Stimulated activated naive CD8-positive, alpha-beta T cell treated with anti-CD3 and anti-CD28 coated beads, Interleukin-15, amount 100 ng/mL, for 72 hours (primary cell): ENCODE data around the gene GRIN2A.

Experiments
- ATAC-seq: fragments of 150-1000 bp; cut with Tn5 transposase; 2 replicates; pipeline ENCODE4 v1.10.0; 2021; ENCODE audit warnings: mild to moderate bottlenecking, moderate library complexity
- DNase-seq, 2 donors: peaks; one replicate each; pipeline ENCODE4 v3.0.0; 2021 to 2022
- H3K27ac Mint-ChIP-seq, 2 donors: one replicate each; pipeline ENCODE4 v1.8.0; 2022; ENCODE audit warnings: mild to moderate bottlenecking in 2 of 2, mixed read lengths in 2 of 2, moderate library complexity in 2 of 2
- H3K27me3 Mint-ChIP-seq: one replicate; pipeline ENCODE4 v1.8.0; 2022; ENCODE audit warnings: mixed read lengths
- H3K4me1 Mint-ChIP-seq: one replicate; pipeline ENCODE4 v1.8.0; 2022; ENCODE audit warnings: mild to moderate bottlenecking, mixed read lengths
- H3K4me3 Mint-ChIP-seq, 2 donors: one replicate each; pipeline ENCODE4 v1.8.0; 2022; ENCODE audit warnings: mild to moderate bottlenecking in 2 of 2, mixed read lengths in 2 of 2, moderate library complexity in 1 of 2
- H3K9me3 Mint-ChIP-seq, 2 donors: one replicate each; pipeline ENCODE4 v1.8.0; 2022; ENCODE audit warnings: mixed read lengths in 2 of 2

Gene GRIN2A

DNA sequence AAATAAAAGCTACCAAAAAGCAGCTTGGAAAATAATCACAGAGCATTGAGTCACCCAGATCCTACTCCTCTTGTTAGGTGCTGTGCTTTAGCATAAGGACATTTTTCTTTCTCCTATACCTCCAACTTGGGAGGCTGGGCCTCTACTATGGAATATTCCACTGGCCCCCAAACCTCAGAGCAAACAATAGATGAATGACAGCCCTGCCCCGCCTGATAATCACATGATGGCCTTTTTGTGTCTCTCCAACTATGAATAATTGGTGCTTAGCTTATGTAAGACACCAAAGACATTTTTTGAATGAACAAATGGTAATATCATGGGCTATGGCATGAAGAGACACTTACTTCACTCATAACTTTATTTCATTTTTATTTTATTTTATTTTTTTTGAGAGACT is 250.2 kb downstream of the GRIN2A start:
- H3K9me3 Mint-ChIP-seq: no peaks in the 10 kb centered on the region
- H3K4me1 Mint-ChIP-seq: no peaks in the 10 kb centered on the region
- no peak overlapping the region for H3K4me3 Mint-ChIP-seq
- H3K27ac Mint-ChIP-seq: no peak overlapping the region
- ATAC-seq: no peak
- no peak for DNase-seq
- no peaks in the 10 kb centered on the region for H3K27me3 Mint-ChIP-seq

DNA sequence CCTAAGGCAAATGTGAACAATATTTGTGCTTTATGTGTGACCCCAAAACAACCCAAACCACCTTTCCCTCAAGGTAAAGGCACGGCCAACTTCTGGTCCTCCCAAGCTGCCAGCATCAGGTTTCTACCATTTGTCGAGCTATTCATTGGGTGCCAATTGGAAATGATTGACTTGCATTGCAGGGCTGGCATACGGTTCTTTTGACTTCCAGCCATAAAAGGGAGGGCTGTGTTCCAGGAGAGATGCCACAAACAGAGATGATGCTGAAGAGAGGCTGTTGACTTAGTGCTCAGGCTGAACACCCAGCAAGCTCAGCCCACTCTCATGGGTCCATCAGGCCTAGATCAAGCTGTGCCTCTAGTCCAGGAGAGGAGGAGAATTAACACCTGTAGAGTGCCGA is 252.4 kb downstream of the GRIN2A start:
- DNase-seq (no peak), ATAC-seq (no peak)
- Mint-ChIP-seq H3K4me1 (no peaks in the 10 kb centered on the region), H3K9me3 (no peaks in the 10 kb centered on the region), H3K27ac (no peak overlapping the region), H3K27me3 (no peaks in the 10 kb centered on the region), H3K4me3 (no peak overlapping the region)

DNA sequence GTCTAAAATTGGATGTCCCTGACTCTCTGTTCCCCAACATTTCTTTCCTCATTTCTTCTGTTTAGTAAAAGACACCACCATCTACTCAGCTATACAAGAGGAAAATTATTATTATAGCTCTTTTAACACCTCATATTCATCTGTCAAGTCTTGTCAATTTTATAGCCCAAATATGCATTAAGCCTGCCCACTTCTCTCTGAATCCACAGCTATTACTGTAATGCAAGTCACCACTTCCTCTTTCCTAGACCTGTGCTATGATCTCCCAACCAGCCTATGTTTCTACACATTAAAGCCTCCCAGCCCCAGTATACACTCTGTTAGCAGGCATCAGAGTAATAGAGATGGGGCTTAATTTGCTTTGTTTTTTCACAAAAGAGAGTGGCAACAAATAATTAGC is 252.9 kb downstream of the GRIN2A start:
- no peaks in the 10 kb centered on the region for H3K27me3 Mint-ChIP-seq
- DNase-seq (no peak), ATAC-seq (no peak)
- no peak overlapping the region for H3K27ac Mint-ChIP-seq
- no peak overlapping the region for H3K4me3 Mint-ChIP-seq
- no peaks in the 10 kb centered on the region for H3K4me1 Mint-ChIP-seq
- no peaks in the 10 kb centered on the region for H3K9me3 Mint-ChIP-seq

DNA sequence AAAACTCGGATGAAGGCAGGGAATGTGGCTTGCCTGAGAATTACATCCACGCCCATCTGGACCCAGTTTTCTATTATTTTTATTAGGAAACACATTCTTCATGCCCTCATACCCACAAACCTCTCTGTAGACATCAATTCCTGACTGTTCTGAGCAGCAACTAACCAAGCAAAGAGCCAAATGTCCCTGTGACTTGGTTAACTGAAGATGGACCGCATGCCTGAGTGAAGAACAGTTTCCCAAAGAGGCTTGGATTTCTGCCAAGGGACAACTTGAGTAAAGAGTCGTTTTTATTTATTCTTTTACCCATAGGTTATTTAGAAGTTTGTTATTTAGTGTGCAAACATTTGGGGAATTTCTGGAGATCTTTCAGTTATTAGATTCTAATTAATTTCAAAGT is 259.8 kb downstream of the GRIN2A start:
- Mint-ChIP-seq H3K9me3 (no peaks in the 10 kb centered on the region), H3K27ac (no peak overlapping the region), H3K4me1 (no peaks in the 10 kb centered on the region), H3K27me3 (no peaks in the 10 kb centered on the region), H3K4me3 (no peak overlapping the region)
- no peak for ATAC-seq
- no peak for DNase-seq

DNA sequence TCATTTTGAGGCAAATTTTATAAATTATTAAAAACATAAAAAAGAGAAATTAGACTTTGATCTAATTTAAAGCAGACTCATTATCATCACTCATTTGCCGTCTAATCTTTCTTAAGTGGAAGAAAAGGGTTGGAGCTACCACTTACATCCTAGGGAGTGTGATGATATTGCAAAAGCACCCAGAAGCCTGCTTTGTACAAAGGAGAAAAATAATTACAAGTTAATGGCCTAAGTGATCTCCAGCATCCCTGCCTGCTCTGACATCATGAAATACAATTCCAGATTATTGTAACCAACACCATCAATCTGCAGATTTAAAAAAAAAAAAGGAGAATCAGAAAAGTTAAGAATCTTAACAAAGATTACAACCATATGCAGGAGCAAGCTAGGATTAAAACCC is 260.2 kb downstream of the GRIN2A start:
- H3K4me1 Mint-ChIP-seq: no peaks in the 10 kb centered on the region
- no peak for DNase-seq
- H3K27ac Mint-ChIP-seq: no peak overlapping the region
- no peaks in the 10 kb centered on the region for H3K27me3 Mint-ChIP-seq
- no peak overlapping the region for H3K4me3 Mint-ChIP-seq
- H3K9me3 Mint-ChIP-seq: no peaks in the 10 kb centered on the region
- ATAC-seq: no peak

DNA sequence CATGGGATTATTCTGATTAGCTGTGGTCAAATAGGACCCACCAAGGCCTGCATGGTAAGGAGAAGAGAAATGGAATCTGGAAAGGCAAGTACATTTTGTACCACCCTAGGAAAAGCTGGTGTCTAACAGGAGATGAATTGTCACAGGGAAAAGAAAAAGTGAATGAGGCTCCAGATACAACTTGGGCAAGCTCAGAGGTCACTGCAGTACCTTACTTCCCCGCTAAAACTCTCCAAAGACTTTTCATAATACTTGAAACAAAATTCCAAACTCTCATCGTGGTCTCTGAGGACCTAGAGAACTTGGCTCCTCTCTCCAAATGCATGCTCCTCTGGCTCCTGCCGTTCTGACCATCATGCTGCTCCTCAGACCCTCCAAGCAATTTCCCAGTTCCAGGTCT is 262.8 kb downstream of the GRIN2A start:
- no peaks in the 10 kb centered on the region for H3K4me1 Mint-ChIP-seq
- H3K9me3 Mint-ChIP-seq: no peaks in the 10 kb centered on the region
- no peaks in the 10 kb centered on the region for H3K27me3 Mint-ChIP-seq
- DNase-seq: no peak
- no peak overlapping the region for H3K4me3 Mint-ChIP-seq
- H3K27ac Mint-ChIP-seq: no peak overlapping the region
- no peak for ATAC-seq

DNA sequence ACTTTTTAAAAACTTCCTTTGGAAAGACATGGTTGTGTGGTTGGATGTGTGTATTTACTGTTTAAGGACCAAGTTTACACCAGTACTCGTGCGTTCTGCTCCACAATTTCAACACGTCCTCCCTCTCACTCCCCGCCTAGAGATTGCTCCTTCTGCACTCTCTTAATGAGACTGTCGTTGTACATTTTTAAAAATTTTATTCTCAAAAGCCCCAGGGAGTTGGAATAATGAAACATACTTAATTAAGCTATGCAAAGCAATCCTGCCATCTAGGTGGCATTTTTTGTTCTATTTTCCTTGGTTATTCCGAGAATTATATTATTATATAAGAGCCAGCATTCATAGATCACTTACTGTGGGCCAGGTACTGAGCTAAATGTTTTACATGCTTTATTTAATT is 264.5 kb downstream of the GRIN2A start:
- H3K4me1 Mint-ChIP-seq: no peaks in the 10 kb centered on the region
- ATAC-seq (no peak), DNase-seq (no peak)
- H3K4me3 Mint-ChIP-seq: no peak overlapping the region
- H3K27ac Mint-ChIP-seq: no peak overlapping the region
- H3K27me3 Mint-ChIP-seq: no peaks in the 10 kb centered on the region
- no peaks in the 10 kb centered on the region for H3K9me3 Mint-ChIP-seq

DNA sequence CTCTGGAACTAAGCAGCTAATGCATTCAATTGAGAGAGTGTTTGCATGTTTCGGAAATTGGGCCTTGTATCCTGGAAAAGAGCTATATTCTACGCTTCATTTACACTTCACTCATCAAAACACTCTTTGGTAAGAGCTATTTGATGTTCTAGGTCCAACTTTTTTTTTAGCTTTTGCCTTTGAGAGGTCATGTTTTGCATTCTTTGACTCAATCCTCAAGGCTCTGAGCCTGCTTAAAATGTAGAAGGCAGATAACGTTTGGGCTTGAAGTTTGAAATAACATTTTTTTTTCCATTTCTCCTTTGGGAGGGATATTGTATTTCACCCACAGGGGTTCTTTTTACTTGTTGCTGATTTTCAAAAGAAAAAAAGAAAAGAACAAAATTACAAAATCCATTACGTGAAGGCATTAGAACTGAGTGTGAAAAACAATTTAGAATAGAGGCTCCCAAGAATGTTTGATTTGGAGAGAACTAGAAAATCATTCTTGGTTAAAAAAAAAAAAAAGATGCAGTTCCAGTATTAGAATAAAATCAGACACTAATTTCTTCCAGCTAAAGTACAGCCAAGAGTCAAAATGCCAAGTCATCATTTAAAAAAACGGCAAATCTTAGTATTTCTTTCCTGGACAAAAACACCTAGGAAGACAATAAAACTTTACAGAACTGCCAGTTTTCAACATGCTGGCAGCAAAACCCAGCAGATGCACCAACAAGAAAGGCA is 268.5 kb downstream of the GRIN2A start:
- no peak for ATAC-seq
- H3K27me3 Mint-ChIP-seq: peaks cover 4% of the 10 kb centered on the region

DNA sequence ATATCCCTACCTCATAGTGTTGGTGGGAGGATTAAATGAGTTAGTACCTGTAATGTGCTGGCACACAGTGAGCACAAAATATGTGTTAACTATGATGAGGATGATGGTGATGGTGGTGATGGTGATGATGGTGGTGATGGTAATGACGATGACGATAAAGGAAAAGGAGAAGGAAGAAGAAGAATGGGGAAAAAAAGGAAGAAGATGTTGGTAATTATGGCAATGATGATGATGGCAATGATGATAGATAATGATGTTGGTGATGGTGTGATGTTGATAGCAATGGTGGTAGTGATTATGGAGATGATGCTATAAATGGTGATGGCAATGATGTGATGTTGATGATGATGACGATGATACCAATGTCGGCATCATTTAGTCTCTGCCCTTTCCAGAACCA is 270.2 kb downstream of the GRIN2A start:
- no peak for ATAC-seq
- Mint-ChIP-seq H3K4me1 (no peaks in the 10 kb centered on the region), H3K9me3 (peaks cover 5 to 16% of the 10 kb centered on the region in 2 donors), H3K4me3 (no peak overlapping the region), H3K27me3 (peaks cover 10% of the 10 kb centered on the region), H3K27ac (no peak overlapping the region)
- DNase-seq: no peak

More for the DNA sequence above, 268.5 kb downstream of the GRIN2A start:
- Mint-ChIP-seq H3K4me3 (no peak overlapping the region), H3K27ac (no peak overlapping the region), H3K4me1 (no peaks in the 10 kb centered on the region), H3K9me3 (peaks cover 5 to 10% of the 10 kb centered on the region in 2 donors)
- no peak for DNase-seq

DNA sequence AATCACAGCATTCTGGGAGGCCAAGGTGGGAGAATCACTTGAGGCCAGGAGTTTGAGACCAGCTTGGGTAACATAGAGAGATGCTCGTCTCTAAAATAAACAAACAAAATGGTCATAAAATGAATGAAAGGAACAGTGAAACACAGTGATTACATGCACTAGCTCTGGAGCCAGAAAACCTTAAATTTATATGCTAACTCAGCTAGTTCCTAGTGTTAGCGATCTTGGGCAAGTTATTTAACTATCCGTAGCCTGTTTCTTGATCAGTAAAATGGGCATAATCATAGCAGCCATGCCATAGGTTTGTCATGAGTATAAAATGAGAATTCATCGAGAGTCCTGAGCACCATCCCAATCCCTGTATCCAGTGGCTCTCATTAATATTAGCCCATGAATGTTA is 271.0 kb downstream of the GRIN2A start:
- Mint-ChIP-seq H3K4me1 (no peaks in the 10 kb centered on the region), H3K4me3 (no peak overlapping the region), H3K27ac (no peak overlapping the region), H3K9me3 (peaks cover 6 to 16% of the 10 kb centered on the region in 2 donors), H3K27me3 (peaks cover 10% of the 10 kb centered on the region)
- DNase-seq (no peak), ATAC-seq (no peak)

DNA sequence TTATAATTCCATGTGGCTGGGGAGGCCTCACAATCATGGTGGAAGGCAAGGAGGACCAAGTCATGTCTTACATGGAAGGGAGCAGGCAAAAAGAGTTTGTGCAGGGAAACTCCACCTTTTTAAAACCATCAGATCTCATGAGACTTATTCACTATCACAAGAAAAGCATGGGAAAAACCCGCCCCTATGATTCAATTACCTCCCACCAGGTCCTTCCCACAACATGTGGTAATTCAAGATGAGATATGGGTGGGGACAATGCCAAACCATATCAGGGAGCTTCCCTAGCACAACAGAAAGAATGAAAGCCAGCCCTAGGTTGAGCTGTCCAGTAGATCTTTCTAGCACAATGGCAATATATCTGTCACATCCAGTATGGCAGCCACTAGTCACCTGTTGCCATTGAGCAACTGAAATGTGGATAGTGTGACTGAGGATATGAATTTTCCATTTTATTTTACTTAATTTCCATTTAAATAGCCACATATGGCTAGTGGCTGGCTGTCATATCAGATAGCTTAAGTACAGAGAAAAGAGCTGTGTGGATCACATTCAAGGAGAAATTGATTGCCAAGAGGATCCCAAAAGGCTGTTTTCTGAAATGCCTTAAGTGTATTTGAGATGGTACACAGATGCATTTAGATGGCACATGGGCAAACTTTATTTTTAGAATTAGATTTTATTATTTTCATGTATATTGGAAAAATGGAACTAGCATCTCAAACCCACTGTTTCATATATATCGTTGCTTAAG is 273.0 kb downstream of the GRIN2A start:
- Mint-ChIP-seq H3K4me1 (no peaks in the 10 kb centered on the region), H3K27ac (no peak overlapping the region), H3K27me3 (peaks cover 10% of the 10 kb centered on the region), H3K4me3 (no peak overlapping the region), H3K9me3 (peaks cover 10 to 16% of the 10 kb centered on the region in 2 donors)
- DNase-seq (no peak), ATAC-seq (no peak)

DNA sequence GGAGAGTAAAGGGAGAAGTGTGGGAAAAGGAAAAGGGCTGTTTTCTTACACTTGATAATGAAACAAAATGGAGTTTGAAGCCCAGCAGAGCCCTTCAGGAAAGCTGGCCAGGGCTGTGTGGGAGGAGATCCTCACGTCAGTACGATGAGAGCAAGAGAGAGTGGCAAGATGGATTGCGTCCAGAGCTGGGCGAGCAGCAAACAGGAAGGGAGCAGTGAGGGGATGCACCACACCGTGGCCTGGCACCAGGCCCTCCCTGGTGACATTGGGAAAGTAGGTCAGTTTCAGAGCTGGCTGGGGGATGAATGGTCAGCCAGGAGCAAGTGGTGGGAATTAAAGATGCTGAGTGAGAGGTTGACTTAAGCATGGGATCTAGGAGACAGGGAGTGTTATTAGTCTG is 273.6 kb downstream of the GRIN2A start:
- H3K27me3 Mint-ChIP-seq: peaks cover 10% of the 10 kb centered on the region
- no peak overlapping the region for H3K4me3 Mint-ChIP-seq
- no peaks in the 10 kb centered on the region for H3K4me1 Mint-ChIP-seq
- H3K27ac Mint-ChIP-seq: no peak overlapping the region
- ATAC-seq (no peak), DNase-seq (no peak)
- H3K9me3 Mint-ChIP-seq: peaks cover 12 to 16% of the 10 kb centered on the region in 2 donors

DNA sequence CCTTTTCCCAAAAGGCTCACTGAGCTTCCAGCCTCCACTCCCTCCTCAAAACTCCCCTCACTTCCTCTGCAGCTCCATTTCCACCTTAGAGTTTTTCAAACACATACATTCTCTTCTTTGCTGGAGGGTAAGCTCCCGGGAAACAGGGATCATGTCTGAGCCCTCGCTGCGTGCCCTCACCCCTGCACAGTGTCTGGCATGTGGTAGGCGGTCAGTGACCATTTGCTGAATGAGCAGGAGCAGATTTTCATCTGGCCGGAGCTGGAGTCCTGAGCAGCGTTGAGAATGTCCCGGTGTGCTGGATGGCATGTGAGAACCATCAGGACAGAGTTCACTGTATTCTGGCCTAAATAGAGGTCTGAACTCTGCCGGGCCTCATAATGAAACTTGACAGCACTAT is 274.5 kb downstream of the GRIN2A start:
- H3K4me1 Mint-ChIP-seq: no peaks in the 10 kb centered on the region
- H3K9me3 Mint-ChIP-seq: peaks cover 16 to 17% of the 10 kb centered on the region in 2 donors
- peaks cover 10% of the 10 kb centered on the region for H3K27me3 Mint-ChIP-seq

DNA sequence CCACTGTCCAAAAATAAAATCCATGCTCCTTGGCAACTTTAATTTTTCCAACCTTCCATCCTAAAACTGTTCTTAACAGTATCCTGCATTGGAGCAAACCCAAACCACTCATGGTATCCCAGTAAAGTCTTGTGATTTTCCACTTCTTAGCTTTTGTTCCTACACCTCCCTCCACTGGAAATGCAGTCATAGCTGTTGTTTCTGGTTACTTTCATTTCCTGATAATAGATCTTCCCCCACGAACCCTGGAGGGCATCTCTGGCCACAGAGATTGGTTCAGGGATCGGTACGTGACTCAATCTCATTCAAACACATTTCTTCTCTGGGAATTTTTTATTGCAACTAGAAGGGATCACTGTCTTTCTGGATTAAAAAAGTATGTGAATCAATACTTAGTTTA is 276.0 kb downstream of the GRIN2A start:
- Mint-ChIP-seq H3K4me3 (no peak overlapping the region), H3K4me1 (no peaks in the 10 kb centered on the region), H3K27me3 (peaks cover 10% of the 10 kb centered on the region), H3K9me3 (peaks cover 8 to 12% of the 10 kb centered on the region in 2 donors), H3K27ac (no peak overlapping the region)
- no peak for ATAC-seq
- no peak for DNase-seq

More for the DNA sequence above, 274.5 kb downstream of the GRIN2A start:
- Mint-ChIP-seq H3K27ac (no peak overlapping the region), H3K4me3 (no peak overlapping the region)
- no peak for ATAC-seq
- DNase-seq: no peak

DNA sequence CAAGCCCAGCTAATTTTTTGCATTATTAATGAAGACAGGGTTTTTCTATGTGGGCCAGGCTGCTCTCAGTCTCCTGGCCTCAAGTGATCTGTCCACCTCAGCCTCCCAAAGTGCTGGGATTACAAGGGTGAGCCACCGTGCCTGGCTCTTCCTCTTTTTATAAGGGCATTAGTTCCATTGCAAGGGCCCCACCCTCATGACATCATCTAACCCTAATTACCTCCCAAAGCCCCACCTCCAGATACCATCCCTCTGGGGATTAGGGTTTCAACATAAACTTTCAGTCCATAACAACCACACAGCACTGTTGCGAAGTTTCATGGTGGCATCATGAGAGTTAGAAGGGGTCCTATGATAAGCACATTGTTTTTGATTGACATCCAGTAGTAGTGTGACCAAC is 277.7 kb downstream of the GRIN2A start:
- Mint-ChIP-seq H3K27ac (no peak overlapping the region), H3K27me3 (peaks cover 10% of the 10 kb centered on the region), H3K4me1 (no peaks in the 10 kb centered on the region), H3K4me3 (no peak overlapping the region), H3K9me3 (peaks cover 8 to 12% of the 10 kb centered on the region in 2 donors)
- ATAC-seq (no peak), DNase-seq (no peak)

DNA sequence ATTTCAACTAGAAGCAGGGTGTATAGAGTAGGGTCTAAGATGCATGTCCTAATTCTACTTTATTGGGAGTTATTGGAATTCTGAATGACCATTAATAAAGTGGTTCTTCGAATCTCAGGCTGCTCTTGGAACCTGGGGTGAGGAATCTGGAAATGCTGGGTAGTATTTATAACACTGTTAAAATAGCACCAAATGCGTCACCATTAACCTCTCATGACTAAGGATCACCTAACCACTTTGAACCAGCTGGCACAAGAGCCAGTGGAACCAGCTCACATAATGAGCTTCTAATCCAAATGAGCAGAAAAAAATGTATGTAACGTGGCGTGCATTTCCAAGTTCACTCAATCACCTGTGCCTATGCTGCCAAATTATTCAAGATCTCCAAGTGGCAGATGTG is 281.7 kb downstream of the GRIN2A start:
- ATAC-seq: no peak
- Mint-ChIP-seq H3K27me3 (no peaks in the 10 kb centered on the region), H3K4me3 (no peak overlapping the region), H3K27ac (no peak overlapping the region), H3K9me3 (peaks cover 5 to 13% of the 10 kb centered on the region in 2 donors), H3K4me1 (no peaks in the 10 kb centered on the region)
- DNase-seq: no peak
